OCI-LY7 (cell line): ENCODE results near the gene PDE9A. TPM values are rescaled to one million over a fixed set of nuclear protein-coding genes. Genes with fewer than 3 reads are reported as not detected.

Experiments
- BruUV-seq: library from RNA; stranded (reverse); fragments of 400-500 nt; replicated peaks from 2 replicates; lab custom pipeline; 2021; lab: Mats Ljungman, UMichigan
- CTCF ChIA-PET: fragments of 300-600 bp; sonication (Branson Sonifier 250); formaldehyde crosslinking; loops from one replicate; lab custom pipeline; 2022; ENCODE audit warnings: antibody characterized with exemption; ENCODE audit not compliant: unreplicated experiment; lab: Charles Lee
- POLR2A ChIA-PET: fragments of 300-600 bp; sonication (Branson Sonifier 250); formaldehyde crosslinking; loops from one replicate; lab custom pipeline; 2022; ENCODE audit warnings: antibody characterized with exemption; lab: Charles Lee
- DNase-seq: peaks from one replicate; pipeline ENCODE4 v3.0.0-alpha.2; 2015; ENCODE audit warnings: low spot score
- H2AFZ ChIP-seq: fragments of 200-600 bp; sonication (generic), shearing (Covaris generic); 2 replicates; pipeline ENCODE4 v1.6.1; 2014; ENCODE audit warnings: mild to moderate bottlenecking, antibody characterized with exemption, low read length, moderate library complexity
- H3K27ac ChIP-seq: fragments of 200-600 bp; sonication (generic); 2 replicates; pipeline ENCODE4 v1.5.1; 2014; ENCODE audit warnings: mixed run types, low read depth, mild to moderate bottlenecking, moderate library complexity, low read length, inconsistent platforms; ENCODE audit not compliant: poor library complexity, severe bottlenecking
- H3K36me3 ChIP-seq: fragments of 200-600 bp; sonication (generic); 2 replicates; pipeline ENCODE4 v1.6.1; 2014; ENCODE audit warnings: mild to moderate bottlenecking, antibody characterized with exemption, low read length, moderate library complexity, mixed read lengths; ENCODE audit not compliant: insufficient read depth
- H3K4me1 ChIP-seq: fragments of 200-600 bp; sonication (generic); 2 replicates; pipeline ENCODE4 v1.5.1; 2014; ENCODE audit warnings: mild to moderate bottlenecking, low read length; ENCODE audit not compliant: insufficient read depth, poor library complexity, severe bottlenecking
- H3K4me2 ChIP-seq: fragments of 200-600 bp; sonication (generic); 2 replicates; pipeline ENCODE4 v1.6.1; 2014; ENCODE audit warnings: mild to moderate bottlenecking, low read length
- H3K4me3 ChIP-seq: fragments of 200-600 bp; sonication (generic); 2 replicates; pipeline ENCODE4 v1.5.1; 2014; ENCODE audit warnings: mild to moderate bottlenecking, low read depth, low read length; ENCODE audit not compliant: poor library complexity, severe bottlenecking
- H3K79me2 ChIP-seq: fragments of 200-600 bp; sonication (generic); 2 replicates; pipeline ENCODE4 v1.6.1; 2016; ENCODE audit warnings: low read depth, mild to moderate bottlenecking, low read length, moderate library complexity, mixed read lengths; ENCODE audit not compliant: insufficient read depth
- H3K9me2 ChIP-seq: fragments of 200-600 bp; sonication (generic); 2 replicates; pipeline ENCODE4 v1.6.1; 2016; ENCODE audit warnings: mild to moderate bottlenecking, low read length, mixed read lengths; ENCODE audit not compliant: insufficient read depth
- H3K9me3 ChIP-seq: fragments of 200-600 bp; sonication (generic); 2 replicates; pipeline ENCODE4 v1.6.1; 2014; ENCODE audit warnings: mild to moderate bottlenecking, mixed run types, low read length, mixed read lengths
- H4K20me1 ChIP-seq: fragments of 200-600 bp; sonication (generic); 2 replicates; pipeline ENCODE4 v1.6.1; 2014; ENCODE audit warnings: mild to moderate bottlenecking, antibody characterized with exemption, low read length, moderate library complexity, mixed read lengths; ENCODE audit not compliant: insufficient read depth
- EZH2phosphoT487 ChIP-seq: fragments of 200-600 bp; sonication (generic); IDR thresholded peaks from 2 replicates; pipeline ENCODE4 v1.6.1; 2018; ENCODE audit warnings: low read depth, borderline replicate concordance, mild to moderate bottlenecking, mixed run types, antibody characterized with exemption, low read length, moderate library complexity, mixed read lengths
- intact Hi-C: fragments of 100-400 bp; cut with micrococcal nuclease; formaldehyde crosslinking; loops from one replicate; pipeline ENCODE4 v1.10.0; 2022; ENCODE audit not compliant: unreplicated experiment
- total RNA-seq, 2 experiments: library from RNA; depleted of rRNA in 1 of 2; stranded (reverse); fragments of >200 nt in 1 of 2; shearing (Covaris generic) in 1 of 2; gene quantifications; 2 replicates each; pipeline ENCODE4 v1.2.3, GENCODE V29; 2014 to 2022
- TF ChIP-seq, protein P1 (sequence below): fragments of 200-600 bp; sonication (generic); conservative IDR thresholded peaks from 2 replicates; pipeline ENCODE4 v1.5.1; 2014; ENCODE audit warnings: mild to moderate bottlenecking, antibody characterized with exemption, low read length, moderate library complexity, mixed read lengths

PDE9A gene
- total RNA-seq, 2 experiments from 2014 or later, result 11.4 to 22.4 TPM

DNA sequence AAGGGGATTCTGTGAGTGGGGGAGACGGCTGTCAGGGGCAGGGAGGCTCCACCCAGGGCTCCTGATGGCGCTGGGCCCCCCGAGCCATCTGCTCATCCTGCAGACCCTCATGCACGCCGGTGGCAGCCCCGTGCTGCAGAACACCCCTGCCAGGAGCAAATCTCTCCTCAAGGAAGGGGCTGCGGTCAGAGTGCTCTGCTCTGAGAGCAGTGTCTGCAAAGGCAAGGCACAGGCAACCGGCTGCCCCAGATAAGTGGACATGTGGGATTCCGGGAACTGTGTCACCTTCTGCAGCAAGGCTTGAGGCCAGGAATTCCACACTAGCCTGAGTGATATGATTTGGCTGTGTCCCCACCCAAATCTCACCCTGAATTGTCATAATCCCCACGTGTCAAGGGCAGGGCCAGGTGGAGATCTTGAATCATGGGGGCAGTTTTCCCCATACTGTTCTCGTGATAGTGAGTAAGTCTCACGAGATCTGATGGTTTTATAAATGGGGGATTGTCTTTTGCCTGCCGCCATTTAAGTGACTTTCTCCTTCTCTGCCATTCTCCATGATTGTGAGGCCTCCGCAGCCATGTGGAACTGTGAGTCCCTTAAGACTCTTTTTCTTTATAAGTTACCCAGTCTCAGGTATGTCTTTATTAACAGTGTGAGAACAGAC, 101.0 kb downstream of the PDE9A start:
- Histone ChIP-seq H3K9me3 (no peaks in the 10 kb centered on the region), H3K4me2 (no peak overlapping the region), H3K4me1 (no peaks in the 10 kb centered on the region), H3K79me2 (no peaks in the 10 kb centered on the region), H2AFZ (no peak overlapping the region), H3K36me3 (no peaks in the 10 kb centered on the region), H3K9me2 (no peaks in the 10 kb centered on the region), H4K20me1 (no peaks in the 10 kb centered on the region), H3K27ac (no peak overlapping the region), H3K4me3 (no peak overlapping the region)
- POLR2A ChIA-PET, result no interaction called here
- intact Hi-C loops, result no loop called here
- DNase-seq, result no peak
- CTCF ChIA-PET, result no interaction called here
- BruUV-seq, result no TSS peak
- TF ChIP-seq, protein P1, sequence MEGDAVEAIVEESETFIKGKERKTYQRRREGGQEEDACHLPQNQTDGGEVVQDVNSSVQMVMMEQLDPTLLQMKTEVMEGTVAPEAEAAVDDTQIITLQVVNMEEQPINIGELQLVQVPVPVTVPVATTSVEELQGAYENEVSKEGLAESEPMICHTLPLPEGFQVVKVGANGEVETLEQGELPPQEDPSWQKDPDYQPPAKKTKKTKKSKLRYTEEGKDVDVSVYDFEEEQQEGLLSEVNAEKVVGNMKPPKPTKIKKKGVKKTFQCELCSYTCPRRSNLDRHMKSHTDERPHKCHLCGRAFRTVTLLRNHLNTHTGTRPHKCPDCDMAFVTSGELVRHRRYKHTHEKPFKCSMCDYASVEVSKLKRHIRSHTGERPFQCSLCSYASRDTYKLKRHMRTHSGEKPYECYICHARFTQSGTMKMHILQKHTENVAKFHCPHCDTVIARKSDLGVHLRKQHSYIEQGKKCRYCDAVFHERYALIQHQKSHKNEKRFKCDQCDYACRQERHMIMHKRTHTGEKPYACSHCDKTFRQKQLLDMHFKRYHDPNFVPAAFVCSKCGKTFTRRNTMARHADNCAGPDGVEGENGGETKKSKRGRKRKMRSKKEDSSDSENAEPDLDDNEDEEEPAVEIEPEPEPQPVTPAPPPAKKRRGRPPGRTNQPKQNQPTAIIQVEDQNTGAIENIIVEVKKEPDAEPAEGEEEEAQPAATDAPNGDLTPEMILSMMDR, result no peak
- TF ChIP-seq EZH2phosphoT487, result no peak

DNA sequence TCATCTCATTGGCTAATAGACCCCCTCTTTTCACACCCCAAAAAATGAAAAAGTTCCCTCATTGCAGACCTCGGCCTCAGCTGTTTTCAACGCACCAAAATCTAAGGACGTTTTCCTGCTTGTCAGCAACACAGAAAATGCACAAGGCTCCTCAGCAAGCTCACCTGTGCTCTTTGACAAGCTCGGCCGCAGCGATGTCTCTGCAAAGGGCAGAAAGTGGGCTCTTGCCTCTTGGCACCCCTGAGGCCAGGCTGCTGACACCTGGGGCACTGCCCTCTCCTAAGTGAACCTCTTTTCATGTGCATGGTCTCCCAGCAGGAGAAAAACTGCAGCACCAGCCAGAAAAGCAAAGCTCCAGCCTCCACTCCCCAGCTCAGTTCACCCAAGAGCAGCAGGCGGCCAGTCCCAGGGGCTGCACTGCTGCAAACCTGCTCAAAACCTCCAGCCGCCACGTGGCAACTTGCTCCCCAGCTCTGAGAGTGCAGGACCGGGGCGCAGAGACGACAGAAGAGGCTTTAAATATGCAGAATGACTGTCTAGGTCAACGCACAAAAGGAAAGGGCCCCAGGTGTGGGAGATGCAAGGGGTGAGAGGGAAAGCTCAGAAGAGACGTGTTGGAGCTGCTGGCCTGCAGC, 101.7 kb downstream of the PDE9A start:
- no peak for TF ChIP-seq EZH2phosphoT487
- TF ChIP-seq, protein P1, result no peak
- CTCF ChIA-PET, result interaction anchor here (0.5 to 0.6 kb wide), 2 partner anchors 23 to 160 kb away, joined by 3 read pairs; no protein-coding TSS in a partner anchor

More for the DNA sequence above, 101.7 kb downstream of the PDE9A start:
- no TSS peak for BruUV-seq
- no peak for DNase-seq
- no peaks in the 10 kb centered on the region for H3K79me2 ChIP-seq
- H4K20me1 ChIP-seq, result no peaks in the 10 kb centered on the region
- H3K36me3 ChIP-seq, result no peaks in the 10 kb centered on the region
- H2AFZ ChIP-seq, result no peak overlapping the region
- no peaks in the 10 kb centered on the region for H3K9me3 ChIP-seq
- H3K27ac ChIP-seq, result no peak overlapping the region
- no peak overlapping the region for H3K4me2 ChIP-seq
- H3K9me2 ChIP-seq, result no peaks in the 10 kb centered on the region
- POLR2A ChIA-PET, result interaction anchor here (0.6 kb wide), 1 partner anchor 38 kb away, joined by 3 read pairs; no protein-coding TSS in a partner anchor
- H3K4me1 ChIP-seq, result no peaks in the 10 kb centered on the region
- intact Hi-C loops, result no loop called here
- H3K4me3 ChIP-seq, result no peak overlapping the region
